Measurements from ENCODE around the gene GPR61.

DNA sequence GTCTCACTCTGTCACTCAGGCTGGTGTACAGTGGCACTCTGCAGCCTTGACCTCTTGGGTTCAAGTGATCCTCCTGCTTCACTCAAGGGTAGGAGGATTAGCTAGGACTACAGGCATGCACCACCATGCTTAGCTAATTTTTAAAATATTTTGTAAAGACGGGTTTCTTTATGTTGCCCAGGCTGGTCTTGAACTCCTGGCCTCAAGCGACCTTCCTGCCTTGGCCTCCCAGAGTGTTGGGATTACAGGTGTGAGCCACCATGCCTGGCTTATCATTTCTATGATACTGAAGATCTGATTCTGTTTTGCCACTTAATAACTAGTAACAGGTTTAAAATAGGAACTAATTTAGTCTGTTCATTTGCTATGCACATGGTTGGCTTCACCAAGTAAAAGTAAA is 42.3 kb downstream of the GPR61 start:
- no peak for TF ChIP-seq SREBF1 (IDR thresholded peaks at IDR 0.05; ENCODE audit: borderline replicate concordance, low read depth, low read length)
- TF ChIP-seq, protein P1, sequence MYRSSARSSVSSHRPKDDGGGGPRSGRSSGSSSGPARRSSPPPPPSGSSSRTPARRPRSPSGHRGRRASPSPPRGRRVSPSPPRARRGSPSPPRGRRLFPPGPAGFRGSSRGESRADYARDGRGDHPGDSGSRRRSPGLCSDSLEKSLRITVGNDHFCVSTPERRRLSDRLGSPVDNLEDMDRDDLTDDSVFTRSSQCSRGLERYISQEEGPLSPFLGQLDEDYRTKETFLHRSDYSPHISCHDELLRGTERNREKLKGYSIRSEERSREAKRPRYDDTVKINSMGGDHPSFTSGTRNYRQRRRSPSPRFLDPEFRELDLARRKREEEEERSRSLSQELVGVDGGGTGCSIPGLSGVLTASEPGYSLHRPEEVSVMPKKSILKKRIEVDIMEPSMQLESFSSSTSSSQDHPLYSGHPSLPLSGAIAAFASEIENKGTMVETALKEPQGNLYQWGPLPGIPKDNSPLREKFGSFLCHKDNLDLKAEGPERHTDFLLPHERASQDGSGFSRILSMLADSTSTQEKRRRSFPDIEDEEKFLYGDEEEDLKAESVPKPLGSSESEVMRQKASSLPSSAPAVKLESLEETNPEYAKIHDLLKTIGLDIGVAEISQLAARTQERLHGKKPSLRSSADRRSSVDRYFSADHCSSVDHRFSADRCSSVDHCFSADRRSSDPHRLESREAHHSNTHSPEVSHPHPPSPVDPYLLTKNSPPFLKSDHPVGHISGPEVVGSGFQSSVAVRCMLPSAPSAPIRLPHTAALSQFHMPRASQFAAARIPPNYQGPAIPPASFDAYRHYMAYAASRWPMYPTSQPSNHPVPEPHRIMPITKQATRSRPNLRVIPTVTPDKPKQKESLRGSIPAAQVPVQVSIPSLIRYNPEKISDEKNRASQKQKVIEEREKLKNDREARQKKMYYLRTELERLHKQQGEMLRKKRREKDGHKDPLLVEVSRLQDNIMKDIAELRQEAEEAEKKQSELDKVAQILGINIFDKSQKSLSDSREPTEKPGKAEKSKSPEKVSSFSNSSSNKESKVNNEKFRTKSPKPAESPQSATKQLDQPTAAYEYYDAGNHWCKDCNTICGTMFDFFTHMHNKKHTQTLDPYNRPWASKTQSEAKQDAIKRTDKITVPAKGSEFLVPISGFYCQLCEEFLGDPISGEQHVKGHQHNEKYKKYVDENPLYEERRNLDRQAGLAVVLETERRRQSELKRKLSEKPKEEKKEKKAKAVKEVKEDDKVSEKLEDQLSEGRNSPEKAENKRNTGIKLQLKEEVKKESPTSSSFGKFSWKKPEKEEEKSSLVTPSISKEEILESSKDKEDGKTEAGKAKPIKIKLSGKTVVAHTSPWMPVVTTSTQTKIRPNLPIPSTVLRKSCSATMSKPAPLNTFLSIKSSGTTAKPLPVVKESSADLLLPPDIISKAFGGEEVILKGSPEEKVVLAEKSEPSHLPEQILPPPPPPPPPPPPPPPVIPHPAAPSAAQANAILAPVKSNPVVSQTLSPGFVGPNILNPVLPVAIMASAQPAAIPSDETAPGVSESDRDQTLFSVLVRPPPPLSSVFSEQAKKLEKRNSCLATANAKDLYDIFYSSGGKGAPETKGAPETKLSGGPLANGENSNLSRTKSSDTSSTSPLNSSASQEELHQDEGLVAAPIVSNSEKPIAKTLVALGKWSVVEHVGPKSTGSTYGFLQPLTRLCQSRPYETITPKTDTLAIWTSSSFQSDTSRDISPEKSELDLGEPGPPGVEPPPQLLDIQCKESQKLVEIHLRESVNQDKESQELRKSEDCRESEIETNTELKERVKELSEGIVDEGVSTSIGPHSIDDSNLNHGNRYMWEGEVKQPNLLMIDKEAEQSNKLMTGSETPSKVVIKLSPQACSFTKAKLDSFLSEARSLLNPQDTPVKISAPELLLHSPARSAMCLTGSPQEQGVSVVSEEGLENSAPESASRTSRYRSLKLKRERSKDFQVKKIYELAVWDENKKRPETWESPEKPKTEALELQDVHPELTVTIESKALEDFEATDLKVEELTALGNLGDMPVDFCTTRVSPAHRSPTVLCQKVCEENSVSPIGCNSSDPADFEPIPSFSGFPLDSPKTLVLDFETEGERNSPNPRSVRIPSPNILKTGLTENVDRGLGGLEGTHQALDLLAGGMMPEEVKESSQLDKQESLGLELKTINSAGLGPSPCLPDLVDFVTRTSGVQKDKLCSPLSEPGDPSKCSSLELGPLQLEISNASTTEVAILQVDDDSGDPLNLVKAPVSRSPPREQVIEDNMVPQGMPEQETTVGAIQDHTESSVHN (IDR thresholded peaks at IDR 0.05; ENCODE audit: borderline replicate concordance in 1 of 2, low read depth in 1 of 2), result no peak
- TF ChIP-seq, protein P2, sequence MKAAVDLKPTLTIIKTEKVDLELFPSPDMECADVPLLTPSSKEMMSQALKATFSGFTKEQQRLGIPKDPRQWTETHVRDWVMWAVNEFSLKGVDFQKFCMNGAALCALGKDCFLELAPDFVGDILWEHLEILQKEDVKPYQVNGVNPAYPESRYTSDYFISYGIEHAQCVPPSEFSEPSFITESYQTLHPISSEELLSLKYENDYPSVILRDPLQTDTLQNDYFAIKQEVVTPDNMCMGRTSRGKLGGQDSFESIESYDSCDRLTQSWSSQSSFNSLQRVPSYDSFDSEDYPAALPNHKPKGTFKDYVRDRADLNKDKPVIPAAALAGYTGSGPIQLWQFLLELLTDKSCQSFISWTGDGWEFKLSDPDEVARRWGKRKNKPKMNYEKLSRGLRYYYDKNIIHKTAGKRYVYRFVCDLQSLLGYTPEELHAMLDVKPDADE (conservative IDR thresholded peaks at IDR 0.05; ENCODE audit: control insufficient read depth, low read depth, low read length), result no peak
- TF ChIP-seq, protein P3, sequence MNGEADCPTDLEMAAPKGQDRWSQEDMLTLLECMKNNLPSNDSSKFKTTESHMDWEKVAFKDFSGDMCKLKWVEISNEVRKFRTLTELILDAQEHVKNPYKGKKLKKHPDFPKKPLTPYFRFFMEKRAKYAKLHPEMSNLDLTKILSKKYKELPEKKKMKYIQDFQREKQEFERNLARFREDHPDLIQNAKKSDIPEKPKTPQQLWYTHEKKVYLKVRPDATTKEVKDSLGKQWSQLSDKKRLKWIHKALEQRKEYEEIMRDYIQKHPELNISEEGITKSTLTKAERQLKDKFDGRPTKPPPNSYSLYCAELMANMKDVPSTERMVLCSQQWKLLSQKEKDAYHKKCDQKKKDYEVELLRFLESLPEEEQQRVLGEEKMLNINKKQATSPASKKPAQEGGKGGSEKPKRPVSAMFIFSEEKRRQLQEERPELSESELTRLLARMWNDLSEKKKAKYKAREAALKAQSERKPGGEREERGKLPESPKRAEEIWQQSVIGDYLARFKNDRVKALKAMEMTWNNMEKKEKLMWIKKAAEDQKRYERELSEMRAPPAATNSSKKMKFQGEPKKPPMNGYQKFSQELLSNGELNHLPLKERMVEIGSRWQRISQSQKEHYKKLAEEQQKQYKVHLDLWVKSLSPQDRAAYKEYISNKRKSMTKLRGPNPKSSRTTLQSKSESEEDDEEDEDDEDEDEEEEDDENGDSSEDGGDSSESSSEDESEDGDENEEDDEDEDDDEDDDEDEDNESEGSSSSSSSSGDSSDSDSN (IDR thresholded peaks at IDR 0.05; ENCODE audit: borderline replicate concordance in 1 of 2, low read depth in 2 of 2, low read length in 2 of 2), result no peak
- TF ChIP-seq, protein P4, sequence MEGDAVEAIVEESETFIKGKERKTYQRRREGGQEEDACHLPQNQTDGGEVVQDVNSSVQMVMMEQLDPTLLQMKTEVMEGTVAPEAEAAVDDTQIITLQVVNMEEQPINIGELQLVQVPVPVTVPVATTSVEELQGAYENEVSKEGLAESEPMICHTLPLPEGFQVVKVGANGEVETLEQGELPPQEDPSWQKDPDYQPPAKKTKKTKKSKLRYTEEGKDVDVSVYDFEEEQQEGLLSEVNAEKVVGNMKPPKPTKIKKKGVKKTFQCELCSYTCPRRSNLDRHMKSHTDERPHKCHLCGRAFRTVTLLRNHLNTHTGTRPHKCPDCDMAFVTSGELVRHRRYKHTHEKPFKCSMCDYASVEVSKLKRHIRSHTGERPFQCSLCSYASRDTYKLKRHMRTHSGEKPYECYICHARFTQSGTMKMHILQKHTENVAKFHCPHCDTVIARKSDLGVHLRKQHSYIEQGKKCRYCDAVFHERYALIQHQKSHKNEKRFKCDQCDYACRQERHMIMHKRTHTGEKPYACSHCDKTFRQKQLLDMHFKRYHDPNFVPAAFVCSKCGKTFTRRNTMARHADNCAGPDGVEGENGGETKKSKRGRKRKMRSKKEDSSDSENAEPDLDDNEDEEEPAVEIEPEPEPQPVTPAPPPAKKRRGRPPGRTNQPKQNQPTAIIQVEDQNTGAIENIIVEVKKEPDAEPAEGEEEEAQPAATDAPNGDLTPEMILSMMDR (IDR thresholded peaks at IDR 0.05 in 2 of 3, conservative IDR thresholded peaks at IDR 0.05 in 1 of 3; ENCODE audit: insufficient read depth in 2 of 3, low read depth in 1 of 3, low read length in 3 of 3), result no peak
- TF ChIP-seq TEAD4 (IDR thresholded peaks at IDR 0.05; ENCODE audit: low read length), result no peak
- TF ChIP-seq TEAD4 (CRISPR knock-in tag; IDR thresholded peaks at IDR 0.05; ENCODE audit: borderline replicate concordance), result no peak
- TF ChIP-seq TAF1 (IDR thresholded peaks at IDR 0.05; ENCODE audit: control insufficient read depth, extremely low read depth, insufficient read depth, low read length, severe bottlenecking), result no peak
- no peak for TF ChIP-seq CAMTA2 (CRISPR knock-in tag; conservative IDR thresholded peaks at IDR 0.05)

Measured in K562 (cell line).